Neural progenitor cell (in vitro differentiated cells): ENCODE measurements around the gene SMIM43. TPM values are rescaled to one million over a fixed set of nuclear protein-coding genes. Genes with fewer than 3 reads are reported as not detected.

ENCODE experiments used
- DNase-seq: peaks from one replicate; pipeline ENCODE4 v3.0.0-alpha.2; 2016; ENCODE audit warnings: low spot score
- H2AFZ ChIP-seq: fragments of 200-600 bp; sonication (generic); replicated peaks from 2 replicates; pipeline ENCODE4 v1.6.1; 2016; ENCODE audit warnings: antibody characterized with exemption
- H3F3A ChIP-seq: fragments of 200-600 bp; sonication (generic); 2 replicates; pipeline ENCODE4 v1.6.1; 2016; ENCODE audit warnings: antibody characterized with exemption, low read depth
- H3K27ac ChIP-seq: fragments of 200-600 bp; sonication (generic); 2 replicates; pipeline ENCODE4 v1.5.1; 2016; ENCODE audit warnings: mild to moderate bottlenecking
- H3K27me3 ChIP-seq: fragments of 200-600 bp; sonication (generic); 2 replicates; pipeline ENCODE4 v1.6.1; 2016; ENCODE audit warnings: mild to moderate bottlenecking, moderate library complexity
- H3K36me3 ChIP-seq: fragments of 200-600 bp; sonication (generic); 2 replicates; pipeline ENCODE4 v1.5.1; 2016
- H3K4me1 ChIP-seq: fragments of 200-600 bp; sonication (generic); 2 replicates; pipeline ENCODE4 v1.6.1; 2016; ENCODE audit warnings: mixed run types
- H3K4me2 ChIP-seq: fragments of 200-600 bp; sonication (generic); 2 replicates; pipeline ENCODE4 v1.6.1; 2016
- H3K4me3 ChIP-seq: fragments of 200-600 bp; sonication (generic); 2 replicates; pipeline ENCODE4 v1.5.1; 2016
- H3K79me2 ChIP-seq: fragments of 200-600 bp; sonication (generic); 2 replicates; pipeline ENCODE4 v1.6.1; 2016; ENCODE audit warnings: low read depth
- H3K9ac ChIP-seq: fragments of 200-600 bp; sonication (generic); 2 replicates; pipeline ENCODE4 v1.6.1; 2016
- H3K9me3 ChIP-seq: fragments of 200-600 bp; sonication (generic); 2 replicates; pipeline ENCODE4 v1.5.1; 2016; ENCODE audit warnings: low read depth
- H4K20me1 ChIP-seq: fragments of 200-600 bp; sonication (generic); 2 replicates; pipeline ENCODE4 v1.6.1; 2016; ENCODE audit warnings: low read depth
- H3K27ac Mint-ChIP-seq: 3 replicates; pipeline ENCODE4 v1.8.0; 2021; ENCODE audit warnings: mixed read lengths
- H3K27me3 Mint-ChIP-seq: 2 replicates; pipeline ENCODE4 v1.8.0; 2022; ENCODE audit warnings: low read depth, mild to moderate bottlenecking, inconsistent platforms, moderate library complexity, mixed read lengths; ENCODE audit not compliant: insufficient read depth
- H3K36me3 Mint-ChIP-seq: 3 replicates; pipeline ENCODE4 v1.8.0; 2021; ENCODE audit warnings: mixed read lengths
- H3K4me1 Mint-ChIP-seq: 3 replicates; pipeline ENCODE4 v1.8.0; 2021; ENCODE audit warnings: mixed read lengths
- H3K4me3 Mint-ChIP-seq: 3 replicates; pipeline ENCODE4 v1.8.0; 2021; ENCODE audit warnings: mild to moderate bottlenecking, moderate library complexity, mixed read lengths
- H3K9me3 Mint-ChIP-seq: 3 replicates; pipeline ENCODE4 v1.8.0; 2020; ENCODE audit warnings: mixed read lengths
- EZH2 ChIP-seq: fragments of 200-600 bp; sonication (generic); IDR thresholded peaks from 2 replicates; pipeline ENCODE4 v1.6.1; 2017; ENCODE audit warnings: antibody characterized with exemption, mild to moderate bottlenecking, moderate library complexity
- EZH2phosphoT487 ChIP-seq: fragments of 200-600 bp; sonication (generic); IDR thresholded peaks from 2 replicates; pipeline ENCODE4 v1.6.1; 2017; ENCODE audit warnings: antibody characterized with exemption
- total RNA-seq: library from RNA; depleted of rRNA; stranded (reverse); fragments of >200 nt; gene quantifications from 2 replicates; pipeline ENCODE4 v1.2.3, GENCODE V29; 2015; ENCODE audit warnings: low replicate concordance
- TF ChIP-seq, protein P1 (sequence below): fragments of 200-600 bp; sonication (generic); IDR thresholded peaks from 2 replicates; pipeline ENCODE4 v1.5.1; 2017; ENCODE audit warnings: antibody characterized with exemption, mild to moderate bottlenecking

SMIM43 gene
- total RNA-seq, 1 donor from 2014 or later, result not detected

- Mint-ChIP-seq H3K27me3 (peaks cover 2% of the 10 kb centered on the region), H3K36me3 (no peaks in the 10 kb centered on the region), H3K9me3 (no peaks in the 10 kb centered on the region), H3K27ac (no peak overlapping the region), H3K4me1 (no peaks in the 10 kb centered on the region), H3K4me3 (no peak overlapping the region)
- H3K79me2 ChIP-seq, result no peaks in the 10 kb centered on the region
- DNase-seq, result no peak
- no peak overlapping the region for H3K27ac ChIP-seq
- H3K36me3 ChIP-seq, result no peaks in the 10 kb centered on the region
- H3F3A ChIP-seq, result no peaks in the 10 kb centered on the region
- peak overlapping the region; percentile 42 for H2AFZ ChIP-seq
- no peaks in the 10 kb centered on the region for H3K9me3 ChIP-seq
- no peak overlapping the region for H3K4me3 ChIP-seq
- no peaks in the 10 kb centered on the region for H4K20me1 ChIP-seq
- TF ChIP-seq, protein P1, sequence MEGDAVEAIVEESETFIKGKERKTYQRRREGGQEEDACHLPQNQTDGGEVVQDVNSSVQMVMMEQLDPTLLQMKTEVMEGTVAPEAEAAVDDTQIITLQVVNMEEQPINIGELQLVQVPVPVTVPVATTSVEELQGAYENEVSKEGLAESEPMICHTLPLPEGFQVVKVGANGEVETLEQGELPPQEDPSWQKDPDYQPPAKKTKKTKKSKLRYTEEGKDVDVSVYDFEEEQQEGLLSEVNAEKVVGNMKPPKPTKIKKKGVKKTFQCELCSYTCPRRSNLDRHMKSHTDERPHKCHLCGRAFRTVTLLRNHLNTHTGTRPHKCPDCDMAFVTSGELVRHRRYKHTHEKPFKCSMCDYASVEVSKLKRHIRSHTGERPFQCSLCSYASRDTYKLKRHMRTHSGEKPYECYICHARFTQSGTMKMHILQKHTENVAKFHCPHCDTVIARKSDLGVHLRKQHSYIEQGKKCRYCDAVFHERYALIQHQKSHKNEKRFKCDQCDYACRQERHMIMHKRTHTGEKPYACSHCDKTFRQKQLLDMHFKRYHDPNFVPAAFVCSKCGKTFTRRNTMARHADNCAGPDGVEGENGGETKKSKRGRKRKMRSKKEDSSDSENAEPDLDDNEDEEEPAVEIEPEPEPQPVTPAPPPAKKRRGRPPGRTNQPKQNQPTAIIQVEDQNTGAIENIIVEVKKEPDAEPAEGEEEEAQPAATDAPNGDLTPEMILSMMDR, result no peak
- no peak for TF ChIP-seq EZH2phosphoT487
- TF ChIP-seq EZH2, result no peak
- H3K4me1 ChIP-seq, result no peaks in the 10 kb centered on the region
- no peaks in the 10 kb centered on the region for H3K27me3 ChIP-seq
- H3K9ac ChIP-seq, result no peak overlapping the region
- no peak overlapping the region for H3K4me2 ChIP-seq
These were observed 23.9 kb upstream of the SMIM43 start for GRCh38 chr4:121788896-121789295.

- Mint-ChIP-seq H3K4me1 (no peaks in the 10 kb centered on the region), H3K4me3 (no peak overlapping the region), H3K9me3 (no peaks in the 10 kb centered on the region), H3K36me3 (no peaks in the 10 kb centered on the region), H3K27ac (no peak overlapping the region), H3K27me3 (peaks cover 2% of the 10 kb centered on the region)
- Histone ChIP-seq H4K20me1 (no peaks in the 10 kb centered on the region), H3K27ac (no peak overlapping the region), H3K4me2 (no peak overlapping the region), H3K27me3 (no peaks in the 10 kb centered on the region), H3F3A (no peaks in the 10 kb centered on the region), H3K9me3 (no peaks in the 10 kb centered on the region), H3K4me1 (no peaks in the 10 kb centered on the region), H3K79me2 (no peaks in the 10 kb centered on the region), H3K9ac (no peak overlapping the region), H3K36me3 (no peaks in the 10 kb centered on the region), H2AFZ (no peak overlapping the region), H3K4me3 (no peak overlapping the region)
- TF ChIP-seq EZH2phosphoT487 (no peak), EZH2 (no peak)
- TF ChIP-seq, protein P1, result no peak
- no peak for DNase-seq
These were observed 21.3 kb upstream of the SMIM43 start for GRCh38 chr4:121786221-121786620.

GRCh38 chr4:121785479-121785878, 20.5 kb upstream of the SMIM43 start:
- no peak overlapping the region for H2AFZ ChIP-seq
- H3K79me2 ChIP-seq, result no peaks in the 10 kb centered on the region
- no peaks in the 10 kb centered on the region for H3K36me3 ChIP-seq
- H3K4me3 Mint-ChIP-seq, result no peak overlapping the region
- H4K20me1 ChIP-seq, result no peaks in the 10 kb centered on the region
- H3K4me3 ChIP-seq, result no peak overlapping the region
- no peak overlapping the region for H3K27ac Mint-ChIP-seq
- H3K4me1 ChIP-seq, result no peaks in the 10 kb centered on the region
- peaks cover 1% of the 10 kb centered on the region for H3K27me3 Mint-ChIP-seq
- no peak for TF ChIP-seq EZH2phosphoT487
- no peak for TF ChIP-seq EZH2
- TF ChIP-seq, protein P1, result no peak
- H3K4me2 ChIP-seq, result no peak overlapping the region
- no peaks in the 10 kb centered on the region for H3K4me1 Mint-ChIP-seq
- H3F3A ChIP-seq, result no peaks in the 10 kb centered on the region
- H3K36me3 Mint-ChIP-seq, result no peaks in the 10 kb centered on the region
- no peaks in the 10 kb centered on the region for H3K27me3 ChIP-seq
- DNase-seq, result no peak
- no peak overlapping the region for H3K9ac ChIP-seq
- H3K9me3 Mint-ChIP-seq, result no peaks in the 10 kb centered on the region
- H3K9me3 ChIP-seq, result no peaks in the 10 kb centered on the region
- no peak overlapping the region for H3K27ac ChIP-seq
